Colonic mucosa (tissue), 4 donors: Measurements from ENCODE around the gene LDAF1. TPM values are rescaled to one million over a fixed set of nuclear protein-coding genes. Genes with fewer than 3 reads are reported as not detected.

Source experiments
- DNase-seq: peaks from one replicate; pipeline ENCODE4 v3.0.0-alpha.2; 2020
- H3K27ac ChIP-seq: fragments of 200-600 bp; one replicate; pipeline ENCODE4 v1.8.0; 2021
- H3K27me3 ChIP-seq: fragments of 200-600 bp; one replicate; pipeline ENCODE4 v1.8.0; 2021
- H3K36me3 ChIP-seq: fragments of 200-600 bp; one replicate; pipeline ENCODE4 v1.8.0; 2021
- H3K4me1 ChIP-seq: fragments of 200-600 bp; one replicate; pipeline ENCODE4 v1.8.0; 2021; ENCODE audit warnings: mild to moderate bottlenecking
- H3K4me3 ChIP-seq: fragments of 200-600 bp; one replicate; pipeline ENCODE4 v1.8.0; 2021
- H3K9ac ChIP-seq, 2 donors: one replicate each; pipeline ENCODE4 v1.7.0; 2013; ENCODE audit warnings: control low read depth in 2 of 2, low read depth in 2 of 2, low read length in 2 of 2
- H3K9me3 ChIP-seq: fragments of 200-600 bp; one replicate; pipeline ENCODE4 v1.8.0; 2021
- intact Hi-C: fragments of 100-400 bp; cut with DNase I; formaldehyde crosslinking; loops from one replicate; pipeline ENCODE4 v1.14.1; 2022
- total RNA-seq, 2 donors: library from RNA; stranded (reverse); fragmentation: NEBNext Ultra II Directional in 1 of 2; extraction: Animal tissue kit (Norgen Biotek cat#: 25700) in 1 of 2; gene quantifications; one replicate each; pipeline ENCODE4 v1.2.1, GENCODE V29; 2021
- TF ChIP-seq, protein P1 (sequence below): fragments of 200-600 bp; IDR thresholded peaks from one replicate; pipeline ENCODE4 v1.8.0; 2022; ENCODE audit warnings: antibody characterized with exemption, mild to moderate bottlenecking
- donor health status: healthy.
- donor health status: DM: no; HTN: no; CAD: no.
- donor health status: DM: no; HTN: no; CAD: no.

Gene LDAF1
- total RNA-seq, 2 donors from 2014 or later: 25.6 to 58.2 TPM

DNA sequence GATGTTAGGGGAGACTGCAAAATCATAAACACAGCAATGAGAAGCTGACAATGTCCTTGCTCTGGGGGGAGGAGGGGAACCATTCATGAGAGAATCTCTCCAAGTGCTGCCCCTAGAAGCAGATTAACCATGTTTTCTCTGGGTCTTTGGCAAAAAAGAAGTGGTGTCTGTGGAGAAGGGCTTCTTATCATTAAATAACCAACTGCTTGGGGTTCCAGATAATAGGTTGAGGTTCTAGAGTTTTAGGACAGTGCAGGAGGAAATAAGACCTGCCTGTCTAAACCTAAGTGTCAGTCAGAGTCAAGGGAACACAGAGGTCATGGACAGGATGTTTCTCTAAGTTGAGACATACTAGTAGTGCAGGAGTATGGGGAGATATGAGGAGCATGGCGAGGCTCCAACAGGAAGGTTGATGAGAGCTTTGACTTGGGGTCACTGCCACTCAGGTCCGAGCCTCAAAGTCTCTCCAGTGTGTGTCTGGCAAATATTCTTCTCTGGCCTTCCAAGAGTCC is 69.9 kb downstream of the LDAF1 start:
- H3K4me1 ChIP-seq: no peaks in the 10 kb centered on the region
- intact Hi-C loops: no loop called here
- H3K9ac ChIP-seq: no peak overlapping the region
- no peak overlapping the region for H3K27ac ChIP-seq
- no peaks in the 10 kb centered on the region for H3K36me3 ChIP-seq
- no peak overlapping the region for H3K4me3 ChIP-seq
- TF ChIP-seq, protein P1, sequence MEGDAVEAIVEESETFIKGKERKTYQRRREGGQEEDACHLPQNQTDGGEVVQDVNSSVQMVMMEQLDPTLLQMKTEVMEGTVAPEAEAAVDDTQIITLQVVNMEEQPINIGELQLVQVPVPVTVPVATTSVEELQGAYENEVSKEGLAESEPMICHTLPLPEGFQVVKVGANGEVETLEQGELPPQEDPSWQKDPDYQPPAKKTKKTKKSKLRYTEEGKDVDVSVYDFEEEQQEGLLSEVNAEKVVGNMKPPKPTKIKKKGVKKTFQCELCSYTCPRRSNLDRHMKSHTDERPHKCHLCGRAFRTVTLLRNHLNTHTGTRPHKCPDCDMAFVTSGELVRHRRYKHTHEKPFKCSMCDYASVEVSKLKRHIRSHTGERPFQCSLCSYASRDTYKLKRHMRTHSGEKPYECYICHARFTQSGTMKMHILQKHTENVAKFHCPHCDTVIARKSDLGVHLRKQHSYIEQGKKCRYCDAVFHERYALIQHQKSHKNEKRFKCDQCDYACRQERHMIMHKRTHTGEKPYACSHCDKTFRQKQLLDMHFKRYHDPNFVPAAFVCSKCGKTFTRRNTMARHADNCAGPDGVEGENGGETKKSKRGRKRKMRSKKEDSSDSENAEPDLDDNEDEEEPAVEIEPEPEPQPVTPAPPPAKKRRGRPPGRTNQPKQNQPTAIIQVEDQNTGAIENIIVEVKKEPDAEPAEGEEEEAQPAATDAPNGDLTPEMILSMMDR: no peak
- no peaks in the 10 kb centered on the region for H3K9me3 ChIP-seq
- DNase-seq: no peak
- H3K27me3 ChIP-seq: no peaks in the 10 kb centered on the region

Other genes with a start within 250 kb of the LDAF1 start
- gene DNAH3, start 7.8 kb upstream of the LDAF1 start, total RNA-seq: 1 to 10 TPM; 4.2 to 5.1 TPM
- under 1 TPM; 0.25 to 0.27 TPM for gene ZP2, start 52.9 kb downstream of the LDAF1 start, total RNA-seq
- gene ANKS4B, start 75.0 kb downstream of the LDAF1 start, total RNA-seq: 10 to 100 TPM; 41.3 to 62.9 TPM
- 10 to 100 TPM; 10.4 to 14.0 TPM for gene CRYM, start 119.6 kb downstream of the LDAF1 start, total RNA-seq